ENCODE results near the gene STRIT1.

STRIT1 gene

GRCh38 chr3:155244216-155244615, 49.3 kb downstream of the STRIT1 start:
- Histone ChIP-seq H3K4me3 (ENCODE audit: low read length in 2 of 2) (no peak overlapping the region), H3K27me3 (ENCODE audit: control insufficient read depth in 1 of 2, insufficient read depth in 2 of 2, low read length in 2 of 2) (no peaks in the 10 kb centered on the region), H3K9ac (ENCODE audit: low read length in 2 of 2) (no peak overlapping the region), H3K9me3 (ENCODE audit: control insufficient read depth in 2 of 2, low read length in 2 of 2) (no peaks in the 10 kb centered on the region), H3K36me3 (ENCODE audit: control insufficient read depth in 2 of 2, insufficient read depth in 2 of 2, low read length in 2 of 2) (no peaks in the 10 kb centered on the region), H3K4me1 (ENCODE audit: control insufficient read depth, insufficient read depth, low read length) (no peaks in the 10 kb centered on the region), H3K27ac (ENCODE audit: low read length) (no peak overlapping the region)

GRCh38 chr3:155243512-155243921, 50.0 kb downstream of the STRIT1 start:
- Histone ChIP-seq H3K9ac (ENCODE audit: low read length in 2 of 2) (no peak overlapping the region), H3K27ac (ENCODE audit: low read length) (no peak overlapping the region), H3K4me3 (ENCODE audit: low read length in 2 of 2) (no peak overlapping the region), H3K36me3 (ENCODE audit: control insufficient read depth in 2 of 2, insufficient read depth in 2 of 2, low read length in 2 of 2) (no peaks in the 10 kb centered on the region), H3K27me3 (ENCODE audit: control insufficient read depth in 1 of 2, insufficient read depth in 2 of 2, low read length in 2 of 2) (no peaks in the 10 kb centered on the region), H3K9me3 (ENCODE audit: control insufficient read depth in 2 of 2, low read length in 2 of 2) (no peaks in the 10 kb centered on the region), H3K4me1 (ENCODE audit: control insufficient read depth, insufficient read depth, low read length) (no peaks in the 10 kb centered on the region)

DNA sequence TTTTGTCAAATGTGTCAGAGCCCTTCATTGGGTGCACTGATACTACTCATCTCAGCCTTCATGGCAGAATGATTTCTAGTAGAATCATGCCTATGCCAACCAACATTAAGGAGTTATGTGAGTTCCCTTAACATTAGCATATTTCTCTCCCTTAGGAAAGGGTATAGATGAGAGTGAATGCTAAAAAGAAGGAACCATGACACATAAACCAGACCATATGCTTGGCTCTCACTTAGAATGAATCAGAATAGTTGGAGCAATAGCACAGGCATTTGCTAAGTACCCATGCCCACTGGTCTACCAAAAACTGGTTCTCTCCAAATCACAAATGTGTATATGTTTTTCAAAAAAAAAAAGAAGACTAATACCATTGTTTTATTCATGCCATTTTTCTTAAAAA, 51.1 kb downstream of the STRIT1 start:
- Histone ChIP-seq H3K4me1 (ENCODE audit: control insufficient read depth, insufficient read depth, low read length) (no peaks in the 10 kb centered on the region), H3K27me3 (ENCODE audit: control insufficient read depth in 1 of 2, insufficient read depth in 2 of 2, low read length in 2 of 2) (no peaks in the 10 kb centered on the region), H3K9ac (ENCODE audit: low read length in 2 of 2) (no peak overlapping the region), H3K9me3 (ENCODE audit: control insufficient read depth in 2 of 2, low read length in 2 of 2) (no peaks in the 10 kb centered on the region), H3K27ac (ENCODE audit: low read length) (no peak overlapping the region), H3K36me3 (ENCODE audit: control insufficient read depth in 2 of 2, insufficient read depth in 2 of 2, low read length in 2 of 2) (no peaks in the 10 kb centered on the region), H3K4me3 (ENCODE audit: low read length in 2 of 2) (no peak overlapping the region)

GRCh38 chr3:155241579-155241978, 51.9 kb downstream of the STRIT1 start:
- H3K4me3 ChIP-seq (ENCODE audit: low read length in 2 of 2): no peak overlapping the region
- no peaks in the 10 kb centered on the region for H3K27me3 ChIP-seq (ENCODE audit: control insufficient read depth in 1 of 2, insufficient read depth in 2 of 2, low read length in 2 of 2)
- no peaks in the 10 kb centered on the region for H3K4me1 ChIP-seq (ENCODE audit: control insufficient read depth, insufficient read depth, low read length)
- H3K9me3 ChIP-seq (ENCODE audit: control insufficient read depth in 2 of 2, low read length in 2 of 2): no peaks in the 10 kb centered on the region
- no peak overlapping the region for H3K27ac ChIP-seq (ENCODE audit: low read length)
- no peak overlapping the region for H3K9ac ChIP-seq (ENCODE audit: low read length in 2 of 2)
- no peaks in the 10 kb centered on the region for H3K36me3 ChIP-seq (ENCODE audit: control insufficient read depth in 2 of 2, insufficient read depth in 2 of 2, low read length in 2 of 2)

All from stomach smooth muscle (tissue), 2 donors.